HepG2 (cell line): ENCODE results near the gene CBLB. TPM values are rescaled to one million over a fixed set of nuclear protein-coding genes. Genes with fewer than 3 reads are reported as not detected.

Experiments
- ELF4 ChIP-seq: sonication (generic); formaldehyde crosslinking; IDR thresholded peaks from 2 replicates; pipeline ENCODE4 v1.5.0; 2020; ENCODE audit warnings: missing genetic modification reagents, mild to moderate bottlenecking, moderate library complexity, borderline replicate concordance
- KLF16 ChIP-seq, 2 experiments: sonication (generic) in 1 of 2; formaldehyde crosslinking in 1 of 2; IDR thresholded peaks; 2 replicates each; pipeline versions ENCODE4 v1.6.1 to v1.8.0; 2016 to 2023; ENCODE audit warnings: missing genetic modification reagents in 2 of 2, missing compliant biosample characterization in 1 of 2
- SCMH1 ChIP-seq: sonication (generic); formaldehyde crosslinking; IDR thresholded peaks from 2 replicates; pipeline ENCODE4 v1.9.0; 2021; ENCODE audit warnings: missing genetic modification reagents, mild to moderate bottlenecking, borderline replicate concordance
- ZFP41 ChIP-seq: sonication (generic); formaldehyde crosslinking; IDR thresholded peaks from 2 replicates; pipeline ENCODE4 v1.4.0; 2020; ENCODE audit warnings: mild to moderate bottlenecking, missing genetic modification reagents, borderline replicate concordance
- ZKSCAN8 ChIP-seq: IDR thresholded peaks from 2 replicates; pipeline ENCODE4 v1.6.1; 2016; ENCODE audit warnings: borderline replicate concordance, missing genetic modification reagents, missing compliant biosample characterization
- ZNF101 ChIP-seq: sonication (generic); formaldehyde crosslinking; IDR thresholded peaks from 2 replicates; pipeline ENCODE4 v1.4.0; 2020; ENCODE audit warnings: mild to moderate bottlenecking, low read depth, missing genetic modification reagents, borderline replicate concordance
- ZNF12 ChIP-seq: sonication (generic); formaldehyde crosslinking; IDR thresholded peaks from 2 replicates; pipeline ENCODE4 v1.5.0; 2020; ENCODE audit warnings: missing genetic modification reagents
- ZNF543 ChIP-seq: sonication (generic); formaldehyde crosslinking; IDR thresholded peaks from 2 replicates; pipeline ENCODE4 v1.4.0; 2020; ENCODE audit warnings: mild to moderate bottlenecking, missing genetic modification reagents
- polyA plus RNA-seq, 8 experiments: library from polyadenylated mRNA; depleted of rRNA in 3 of 8; stranded (reverse) in 7 of 8; unstranded in 1 of 8; fragments of >200 nt; fragmentation: Illumina TruSeq in 4 of 8; extraction: Trizol in 4 of 8; gene quantifications; 2 replicates each; pipeline versions ENCODE4 v1.2.1 to v1.2.3, GENCODE V29; 2011 to 2016; ENCODE audit warnings: low read depth in 4 of 8, missing spikeins in 1 of 8, mixed read lengths in 1 of 8; ENCODE audit not compliant: insufficient read depth in 1 of 8
- total RNA-seq, 5 experiments: library from RNA; depleted of rRNA; stranded (reverse); fragments of >200 nt; fragmentation: Illumina TruSeq; extraction: Trizol; gene quantifications; 2 replicates each; pipeline ENCODE4 v1.2.3, GENCODE V29; 2016; ENCODE audit warnings: low read depth in 1 of 5
- TF ChIP-seq, protein P1 (sequence below): IDR thresholded peaks from 2 replicates; pipeline ENCODE4 v1.6.1; 2016; ENCODE audit warnings: missing biosample characterization, missing genetic modification reagents, low read depth
- TF ChIP-seq, protein P2 (sequence below): IDR thresholded peaks from 2 replicates; pipeline ENCODE4 v1.6.1; 2016; ENCODE audit warnings: low read depth, borderline replicate concordance
- TF ChIP-seq, protein P3 (sequence below): sonication (generic); formaldehyde crosslinking; IDR thresholded peaks from 2 replicates; pipeline ENCODE4 v1.4.0; 2020; ENCODE audit warnings: missing genetic modification reagents
- TF ChIP-seq, protein P4 (sequence below): sonication (generic); formaldehyde crosslinking; IDR thresholded peaks from 2 replicates; pipeline ENCODE4 v1.8.0; 2022; ENCODE audit warnings: mild to moderate bottlenecking, missing genetic modification reagents, borderline replicate concordance
- TF ChIP-seq, protein P5 (sequence below): sonication (generic); formaldehyde crosslinking; IDR thresholded peaks from 2 replicates; pipeline ENCODE4 v1.4.0; 2020; ENCODE audit warnings: missing genetic modification reagents
- TF ChIP-seq, protein P6 (sequence below), 2 experiments: fragments of 450-650 bp in 1 of 2; sonication (generic) in 1 of 2; formaldehyde crosslinking; IDR thresholded peaks; 2 replicates each; pipeline versions ENCODE4 v1.5.0 to v1.8.0; 2020 to 2022; ENCODE audit warnings: mild to moderate bottlenecking in 1 of 2, missing genetic modification reagents in 1 of 2
- TF ChIP-seq, protein P7 (sequence below): sonication (generic); formaldehyde crosslinking; IDR thresholded peaks from 2 replicates; pipeline ENCODE4 v1.9.0; 2021; ENCODE audit warnings: missing genetic modification reagents, borderline replicate concordance
- TF ChIP-seq, protein P8 (sequence below): sonication (generic); formaldehyde crosslinking; conservative IDR thresholded peaks from 2 replicates; pipeline ENCODE4 v1.8.0; 2022; ENCODE audit warnings: missing genetic modification reagents

CBLB gene
- total and polyA plus RNA-seq, 2 of the 13 experiments (the other 11 are each of a cell fraction or from before 2014, with no cell fraction given) = 9.8 to 16.4 TPM

DNA sequence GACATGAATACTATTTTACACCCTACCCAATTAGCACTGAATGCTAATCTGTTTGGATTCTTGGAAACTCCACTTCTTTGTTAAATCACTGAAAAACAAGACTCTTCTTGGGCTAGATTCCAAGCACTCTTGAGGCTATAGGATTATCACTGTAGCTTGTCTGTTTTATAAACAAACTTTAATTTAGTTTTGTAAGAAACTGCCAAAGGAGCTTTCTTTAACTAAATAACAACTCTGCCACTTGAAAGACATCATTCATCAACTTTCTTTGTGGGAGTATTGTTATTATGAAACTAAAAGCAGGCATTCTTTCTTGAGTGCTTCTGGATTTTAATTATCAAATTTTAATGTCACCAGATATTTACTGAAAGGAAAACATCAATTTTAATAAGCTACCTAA, 24.1 kb downstream of the CBLB start (continued):
- TF ChIP-seq, protein P1, sequence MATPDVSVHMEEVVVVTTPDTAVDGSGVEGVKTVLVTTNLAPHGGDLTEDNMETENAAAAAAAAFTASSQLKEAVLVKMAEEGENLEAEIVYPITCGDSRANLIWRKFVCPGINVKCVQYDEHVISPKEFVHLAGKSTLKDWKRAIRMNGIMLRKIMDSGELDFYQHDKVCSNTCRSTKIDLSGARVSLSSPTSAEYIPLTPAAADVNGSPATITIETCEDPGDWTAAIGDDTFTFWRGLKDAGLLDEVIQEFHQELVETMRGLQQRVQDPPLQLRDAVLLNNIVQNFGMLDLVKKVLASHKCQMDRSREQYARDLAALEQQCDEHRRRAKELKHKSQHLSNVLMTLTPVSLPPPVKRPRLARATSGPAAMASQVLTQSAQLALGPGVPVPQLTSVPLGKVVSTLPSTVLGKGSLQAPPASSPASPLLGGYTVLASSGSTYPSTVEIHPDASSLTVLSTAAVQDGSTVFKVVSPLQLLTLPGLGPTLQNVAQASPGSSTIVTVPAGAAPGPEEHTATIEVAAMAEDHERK (CRISPR knock-in tag) = no peak
- TF ChIP-seq, protein P2, sequence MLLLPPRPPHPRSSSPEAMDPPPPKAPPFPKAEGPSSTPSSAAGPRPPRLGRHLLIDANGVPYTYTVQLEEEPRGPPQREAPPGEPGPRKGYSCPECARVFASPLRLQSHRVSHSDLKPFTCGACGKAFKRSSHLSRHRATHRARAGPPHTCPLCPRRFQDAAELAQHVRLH (CRISPR knock-in tag) = no peak
- TF ChIP-seq ZFP41 (CRISPR knock-in tag) (no peak), ZKSCAN8 (CRISPR knock-in tag) (no peak), ELF4 (CRISPR knock-in tag) (no peak), ZNF12 (CRISPR knock-in tag) (no peak), ZNF101 (CRISPR knock-in tag) (no peak), ZNF543 (CRISPR knock-in tag) (no peak), KLF16 (CRISPR knock-in tag; IDR thresholded peaks at IDR 0.05) (no peak), SCMH1 (CRISPR knock-in tag) (no peak)
- TF ChIP-seq, protein P3, sequence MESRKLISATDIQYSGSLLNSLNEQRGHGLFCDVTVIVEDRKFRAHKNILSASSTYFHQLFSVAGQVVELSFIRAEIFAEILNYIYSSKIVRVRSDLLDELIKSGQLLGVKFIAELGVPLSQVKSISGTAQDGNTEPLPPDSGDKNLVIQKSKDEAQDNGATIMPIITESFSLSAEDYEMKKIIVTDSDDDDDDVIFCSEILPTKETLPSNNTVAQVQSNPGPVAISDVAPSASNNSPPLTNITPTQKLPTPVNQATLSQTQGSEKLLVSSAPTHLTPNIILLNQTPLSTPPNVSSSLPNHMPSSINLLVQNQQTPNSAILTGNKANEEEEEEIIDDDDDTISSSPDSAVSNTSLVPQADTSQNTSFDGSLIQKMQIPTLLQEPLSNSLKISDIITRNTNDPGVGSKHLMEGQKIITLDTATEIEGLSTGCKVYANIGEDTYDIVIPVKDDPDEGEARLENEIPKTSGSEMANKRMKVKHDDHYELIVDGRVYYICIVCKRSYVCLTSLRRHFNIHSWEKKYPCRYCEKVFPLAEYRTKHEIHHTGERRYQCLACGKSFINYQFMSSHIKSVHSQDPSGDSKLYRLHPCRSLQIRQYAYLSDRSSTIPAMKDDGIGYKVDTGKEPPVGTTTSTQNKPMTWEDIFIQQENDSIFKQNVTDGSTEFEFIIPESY (CRISPR knock-in tag) = no peak
- TF ChIP-seq, protein P4, sequence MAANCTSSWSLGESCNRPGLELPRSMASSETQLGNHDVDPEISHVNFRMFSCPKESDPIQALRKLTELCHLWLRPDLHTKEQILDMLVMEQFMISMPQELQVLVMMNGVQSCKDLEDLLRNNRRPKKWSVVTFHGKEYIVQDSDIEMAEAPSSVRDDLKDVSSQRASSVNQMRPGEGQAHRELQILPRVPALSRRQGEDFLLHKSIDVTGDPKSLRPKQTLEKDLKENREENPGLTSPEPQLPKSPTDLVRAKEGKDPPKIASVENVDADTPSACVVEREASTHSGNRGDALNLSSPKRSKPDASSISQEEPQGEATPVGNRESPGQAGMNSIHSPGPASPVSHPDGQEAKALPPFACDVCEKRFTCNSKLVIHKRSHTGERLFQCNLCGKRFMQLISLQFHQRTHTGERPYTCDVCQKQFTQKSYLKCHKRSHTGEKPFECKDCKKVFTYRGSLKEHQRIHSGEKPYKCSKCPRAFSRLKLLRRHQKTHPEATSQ (CRISPR knock-in tag) = no peak
- TF ChIP-seq, protein P5, sequence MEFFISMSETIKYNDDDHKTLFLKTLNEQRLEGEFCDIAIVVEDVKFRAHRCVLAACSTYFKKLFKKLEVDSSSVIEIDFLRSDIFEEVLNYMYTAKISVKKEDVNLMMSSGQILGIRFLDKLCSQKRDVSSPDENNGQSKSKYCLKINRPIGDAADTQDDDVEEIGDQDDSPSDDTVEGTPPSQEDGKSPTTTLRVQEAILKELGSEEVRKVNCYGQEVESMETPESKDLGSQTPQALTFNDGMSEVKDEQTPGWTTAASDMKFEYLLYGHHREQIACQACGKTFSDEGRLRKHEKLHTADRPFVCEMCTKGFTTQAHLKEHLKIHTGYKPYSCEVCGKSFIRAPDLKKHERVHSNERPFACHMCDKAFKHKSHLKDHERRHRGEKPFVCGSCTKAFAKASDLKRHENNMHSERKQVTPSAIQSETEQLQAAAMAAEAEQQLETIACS (CRISPR knock-in tag) = no peak
- TF ChIP-seq, protein P6, sequence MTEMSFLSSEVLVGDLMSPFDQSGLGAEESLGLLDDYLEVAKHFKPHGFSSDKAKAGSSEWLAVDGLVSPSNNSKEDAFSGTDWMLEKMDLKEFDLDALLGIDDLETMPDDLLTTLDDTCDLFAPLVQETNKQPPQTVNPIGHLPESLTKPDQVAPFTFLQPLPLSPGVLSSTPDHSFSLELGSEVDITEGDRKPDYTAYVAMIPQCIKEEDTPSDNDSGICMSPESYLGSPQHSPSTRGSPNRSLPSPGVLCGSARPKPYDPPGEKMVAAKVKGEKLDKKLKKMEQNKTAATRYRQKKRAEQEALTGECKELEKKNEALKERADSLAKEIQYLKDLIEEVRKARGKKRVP (CRISPR knock-in tag; IDR thresholded peaks at IDR 0.05) = no peak
- TF ChIP-seq, protein P7, sequence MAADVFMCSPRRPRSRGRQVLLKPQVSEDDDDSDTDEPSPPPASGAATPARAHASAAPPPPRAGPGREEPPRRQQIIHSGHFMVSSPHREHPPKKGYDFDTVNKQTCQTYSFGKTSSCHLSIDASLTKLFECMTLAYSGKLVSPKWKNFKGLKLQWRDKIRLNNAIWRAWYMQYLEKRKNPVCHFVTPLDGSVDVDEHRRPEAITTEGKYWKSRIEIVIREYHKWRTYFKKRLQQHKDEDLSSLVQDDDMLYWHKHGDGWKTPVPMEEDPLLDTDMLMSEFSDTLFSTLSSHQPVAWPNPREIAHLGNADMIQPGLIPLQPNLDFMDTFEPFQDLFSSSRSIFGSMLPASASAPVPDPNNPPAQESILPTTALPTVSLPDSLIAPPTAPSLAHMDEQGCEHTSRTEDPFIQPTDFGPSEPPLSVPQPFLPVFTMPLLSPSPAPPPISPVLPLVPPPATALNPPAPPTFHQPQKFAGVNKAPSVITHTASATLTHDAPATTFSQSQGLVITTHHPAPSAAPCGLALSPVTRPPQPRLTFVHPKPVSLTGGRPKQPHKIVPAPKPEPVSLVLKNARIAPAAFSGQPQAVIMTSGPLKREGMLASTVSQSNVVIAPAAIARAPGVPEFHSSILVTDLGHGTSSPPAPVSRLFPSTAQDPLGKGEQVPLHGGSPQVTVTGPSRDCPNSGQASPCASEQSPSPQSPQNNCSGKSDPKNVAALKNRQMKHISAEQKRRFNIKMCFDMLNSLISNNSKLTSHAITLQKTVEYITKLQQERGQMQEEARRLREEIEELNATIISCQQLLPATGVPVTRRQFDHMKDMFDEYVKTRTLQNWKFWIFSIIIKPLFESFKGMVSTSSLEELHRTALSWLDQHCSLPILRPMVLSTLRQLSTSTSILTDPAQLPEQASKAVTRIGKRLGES (CRISPR knock-in tag) = no peak
- TF ChIP-seq, protein P8, sequence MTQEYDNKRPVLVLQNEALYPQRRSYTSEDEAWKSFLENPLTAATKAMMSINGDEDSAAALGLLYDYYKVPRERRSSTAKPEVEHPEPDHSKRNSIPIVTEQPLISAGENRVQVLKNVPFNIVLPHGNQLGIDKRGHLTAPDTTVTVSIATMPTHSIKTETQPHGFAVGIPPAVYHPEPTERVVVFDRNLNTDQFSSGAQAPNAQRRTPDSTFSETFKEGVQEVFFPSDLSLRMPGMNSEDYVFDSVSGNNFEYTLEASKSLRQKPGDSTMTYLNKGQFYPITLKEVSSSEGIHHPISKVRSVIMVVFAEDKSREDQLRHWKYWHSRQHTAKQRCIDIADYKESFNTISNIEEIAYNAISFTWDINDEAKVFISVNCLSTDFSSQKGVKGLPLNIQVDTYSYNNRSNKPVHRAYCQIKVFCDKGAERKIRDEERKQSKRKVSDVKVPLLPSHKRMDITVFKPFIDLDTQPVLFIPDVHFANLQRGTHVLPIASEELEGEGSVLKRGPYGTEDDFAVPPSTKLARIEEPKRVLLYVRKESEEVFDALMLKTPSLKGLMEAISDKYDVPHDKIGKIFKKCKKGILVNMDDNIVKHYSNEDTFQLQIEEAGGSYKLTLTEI (CRISPR knock-in tag) = no peak
